ENCODE data around the gene ABHD11.
"Not testable (repeated sequence)": the region's sequence is repeated elsewhere in the genome, so short reads cannot be mapped to it uniquely, and the experiment has no call there.

Gene ABHD11

DNA sequence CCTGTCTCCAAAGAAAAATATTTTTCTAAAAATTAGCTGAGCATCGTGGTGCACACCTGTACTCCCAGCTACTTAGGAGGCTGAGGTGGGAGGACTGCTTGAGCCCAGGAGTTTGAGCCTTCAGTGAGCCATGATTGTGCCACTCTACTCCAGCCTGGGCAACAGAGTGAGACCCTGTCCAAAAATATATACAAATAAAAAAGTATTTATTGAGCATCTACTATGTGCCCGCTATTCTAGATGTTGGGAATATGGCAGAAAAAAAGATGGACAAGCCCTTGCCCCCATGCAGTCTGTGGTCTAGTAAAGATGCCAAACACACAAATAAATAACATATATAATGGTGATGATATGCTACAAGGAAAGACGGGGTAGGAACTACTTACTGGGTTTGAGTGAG, 14.8 kb downstream of the ABHD11 start:
- no peak for TF ChIP-seq CTCF (IDR thresholded peaks at IDR 0.05; ENCODE audit: low read depth, low read length)
- Histone ChIP-seq H3K4me3 (ENCODE audit: low read depth, low read length) (no peak overlapping the region), H3K9me3 (no peaks in the 10 kb centered on the region), H3K4me1 (no peaks in the 10 kb centered on the region; the same call in 1 of the 2 replicates), H3K27me3 (no peaks in the 10 kb centered on the region; the same call in 1 of the 2 replicates), H3K36me3 (no peaks in the 10 kb centered on the region)
- no peak for DNase-seq

DNA sequence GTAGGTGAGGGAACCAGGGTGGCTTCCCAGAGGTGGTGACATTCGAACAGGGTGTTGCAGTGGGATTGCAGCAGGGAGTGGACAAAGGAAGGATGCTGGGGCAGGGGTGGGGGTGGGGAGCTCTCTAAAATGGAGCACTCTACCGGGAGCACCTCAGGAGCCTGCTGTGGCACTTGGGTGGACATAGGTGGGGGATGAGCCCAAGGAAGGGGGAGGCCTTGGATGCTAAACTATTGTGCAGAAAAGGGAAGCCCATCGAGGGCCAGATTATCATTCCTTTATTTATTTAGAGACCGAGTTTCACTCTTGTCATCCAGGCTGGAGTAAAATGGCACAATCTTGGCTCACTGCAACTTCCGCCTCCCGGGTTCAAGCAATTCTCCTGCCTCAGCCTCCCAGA, 15.8 kb downstream of the ABHD11 start:
- Histone ChIP-seq H3K27me3 (no peaks in the 10 kb centered on the region), H3K4me3 (ENCODE audit: low read depth, low read length) (no peak overlapping the region), H3K36me3 (no peaks in the 10 kb centered on the region), H3K4me1 (no peaks in the 10 kb centered on the region; the same call in 1 of the 2 replicates), H3K9me3 (no peaks in the 10 kb centered on the region)
- TF ChIP-seq CTCF (IDR thresholded peaks at IDR 0.05; ENCODE audit: low read depth, low read length), result no peak
- no peak for DNase-seq

- H3K4me1 ChIP-seq; H3K9me3 ChIP-seq; H3K27me3 ChIP-seq; H3K4me3 ChIP-seq (ENCODE audit: low read depth, low read length); H3K36me3 ChIP-seq; DNase-seq: not testable (repeated sequence)
These were observed 16.4 kb downstream of the ABHD11 start for GRCh38 chr7:73722182-73722581.

DNA sequence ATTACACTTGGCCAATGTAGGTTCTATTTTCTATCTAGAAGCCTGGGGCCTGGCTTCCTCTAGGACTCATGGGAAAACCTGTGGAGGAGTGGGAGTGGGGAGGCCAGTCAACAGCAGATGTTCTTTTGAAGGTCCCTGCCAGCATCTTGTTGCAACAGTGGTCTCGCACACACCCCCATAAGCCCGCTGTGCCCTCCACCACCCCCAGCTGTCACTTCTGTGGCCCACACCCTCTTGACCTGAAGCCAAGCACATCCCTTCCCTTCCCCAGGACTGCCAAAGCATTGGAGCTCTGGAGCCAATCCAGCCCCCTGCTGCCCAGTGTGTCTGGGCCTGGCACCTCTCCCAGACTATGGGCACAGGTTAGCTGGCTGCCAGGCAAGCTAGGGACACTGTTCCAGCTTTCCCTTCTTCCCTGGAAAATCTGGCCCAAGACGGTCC, 17.2 kb downstream of the ABHD11 start:
- TF ChIP-seq CTCF (IDR thresholded peaks at IDR 0.05; ENCODE audit: low read depth, low read length), result no peak
- H3K27me3 ChIP-seq, result no peaks in the 10 kb centered on the region
- H3K9me3 ChIP-seq, result no peaks in the 10 kb centered on the region
- peaks cover 5% of the 10 kb centered on the region for H3K4me1 ChIP-seq
- H3K36me3 ChIP-seq, result no peaks in the 10 kb centered on the region
- no peak overlapping the region for H3K4me3 ChIP-seq (ENCODE audit: low read depth, low read length)
- no peak for DNase-seq

DNA sequence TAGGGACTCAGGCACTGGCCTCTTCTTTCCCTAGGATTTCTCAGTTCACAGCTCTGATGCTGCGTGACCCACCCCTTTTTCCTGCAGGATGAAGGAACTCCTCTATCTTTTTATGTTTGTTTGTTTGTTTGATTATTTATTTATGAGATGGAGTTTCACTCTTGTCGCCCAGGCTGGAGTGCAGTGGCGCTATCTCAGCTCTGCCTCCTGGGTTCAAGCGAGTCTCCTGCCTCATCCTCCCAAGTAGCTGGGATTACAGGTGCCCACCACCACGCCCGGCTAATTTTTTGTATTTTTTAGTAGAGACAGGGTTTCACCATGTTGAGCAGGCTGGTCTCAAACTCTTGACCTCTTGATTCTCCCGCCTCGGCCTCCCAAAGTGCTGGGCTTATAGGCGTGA, 18.2 kb downstream of the ABHD11 start:
- H3K4me1 ChIP-seq, result peaks cover 12% of the 10 kb centered on the region
- H3K9me3 ChIP-seq; H3K27me3 ChIP-seq; DNase-seq; H3K4me3 ChIP-seq (ENCODE audit: low read depth, low read length); H3K36me3 ChIP-seq: not testable (repeated sequence)

DNA sequence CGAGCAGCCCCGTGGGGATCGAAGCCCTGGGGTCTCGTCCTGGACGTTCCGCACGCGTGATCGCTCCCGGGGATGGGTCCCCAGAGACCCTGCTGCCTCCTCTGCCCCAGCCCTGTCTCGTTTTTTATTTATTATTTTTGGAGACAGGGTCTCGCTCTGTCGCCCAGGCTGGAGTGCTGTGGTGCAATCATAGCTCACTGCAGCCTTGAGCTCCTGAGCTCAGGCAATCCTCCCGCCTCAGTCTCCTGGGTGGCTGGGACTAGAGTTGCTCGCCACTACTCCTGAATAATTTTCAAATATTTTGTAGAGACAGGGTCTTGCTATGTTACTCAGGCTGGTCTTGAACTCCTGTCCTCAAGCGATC, 18.8 kb downstream of the ABHD11 start:
- Histone ChIP-seq H3K36me3 (no peaks in the 10 kb centered on the region), H3K4me1 (peaks cover 12% of the 10 kb centered on the region), H3K4me3 (ENCODE audit: low read depth, low read length) (peak overlapping the region; percentile 45), H3K27me3 (no peaks in the 10 kb centered on the region), H3K9me3 (no peaks in the 10 kb centered on the region)
- DNase-seq, result no peak
- no peak for TF ChIP-seq CTCF (IDR thresholded peaks at IDR 0.05; ENCODE audit: low read depth, low read length)

DNA sequence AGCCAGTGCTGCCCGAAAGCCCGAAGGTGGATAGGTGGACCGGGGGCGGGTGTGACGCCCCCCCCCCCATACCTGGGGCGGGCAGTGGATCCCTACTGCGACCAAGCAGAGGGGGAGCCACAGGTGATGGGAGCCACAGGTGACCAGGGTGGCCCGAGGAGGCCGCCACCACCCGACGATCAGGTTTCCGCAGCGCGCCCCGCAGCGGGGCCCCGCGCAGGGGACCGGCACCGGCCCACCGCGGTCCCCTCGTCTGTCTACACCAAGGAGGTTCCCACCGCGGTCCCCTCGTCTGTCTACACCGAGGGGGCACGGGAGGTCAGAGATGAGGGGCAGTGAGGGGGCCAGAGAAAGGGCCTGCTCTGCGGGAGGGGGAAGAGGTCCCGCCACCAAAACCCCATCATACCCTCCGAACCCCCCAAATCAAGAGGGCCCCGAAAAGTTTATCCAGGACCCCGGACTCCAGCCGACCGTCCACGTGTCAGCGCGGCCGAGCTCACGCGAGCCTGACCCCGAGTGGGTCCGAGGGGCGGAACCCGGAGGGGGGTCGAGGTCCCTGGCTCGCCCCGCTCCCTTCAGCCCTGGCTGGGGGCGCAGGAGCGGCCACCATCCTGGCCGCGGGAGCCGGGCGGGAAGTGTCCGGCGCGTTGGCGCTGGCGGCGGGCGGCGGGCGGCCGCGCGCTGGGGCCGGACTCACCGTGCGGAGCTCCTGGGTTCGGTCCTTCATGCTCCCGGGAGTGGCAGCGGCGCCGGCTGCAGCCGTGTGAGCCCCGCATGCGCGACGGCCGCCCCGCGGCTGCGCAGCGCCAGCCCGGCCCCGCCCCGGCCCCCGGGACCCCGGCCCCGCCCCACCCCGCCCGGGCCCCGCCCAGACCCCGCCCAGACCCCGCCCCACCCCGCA, 19.4 kb downstream of the ABHD11 start, which contains the start of gene STX1A:
TSS of gene STX1A (minus strand) at position 765 of the 901 bp plus-strand sequence. CDS start at position 727, 38 bp downstream.
- DNase-seq, result peak; percentile 85
- Histone ChIP-seq H3K4me3 (ENCODE audit: low read depth, low read length) (peak within 1 kb of the TSS; percentile 81), H3K27me3 (no peaks in the 10 kb centered on the region), H3K9me3 (no peaks in the 10 kb centered on the region), H3K4me1 (peaks cover 12% of the 10 kb centered on the region), H3K36me3 (no peaks in the 10 kb centered on the region)
- no peak for TF ChIP-seq CTCF (IDR thresholded peaks at IDR 0.05; ENCODE audit: low read depth, low read length)

Data from BE2C (cell line).